GM18502 (cell line): ENCODE data around the gene FAM171A2.

ENCODE experiments used
- ATAC-seq: cut with Tn5 transposase; IDR thresholded peaks from one replicate; pipeline ENCODE4 v1.9.1; 2021; ENCODE audit warnings: mild to moderate bottlenecking; ENCODE audit not compliant: unreplicated experiment, poor library complexity

FAM171A2 gene

GRCh38 chr17:44309472-44309871 is 54.2 kb downstream of the FAM171A2 start:
- no peak for ATAC-seq

GRCh38 chr17:44308865-44309264 is 54.8 kb downstream of the FAM171A2 start:
- ATAC-seq = no peak

GRCh38 chr17:44308320-44308818 is 55.3 kb downstream of the FAM171A2 start, which contains the start of gene RUNDC3A:
RUNDC3A (plus strand) TSS chr17:44308601; CDS start chr17:44308833, 232 bp downstream.
- ATAC-seq = no peak

GRCh38 chr17:44307387-44308186 is 56.1 kb downstream of the FAM171A2 start:
- ATAC-seq = no peak

- ATAC-seq = no peak
Measured at GRCh38 chr17:44304651-44305050, 59.0 kb downstream of the FAM171A2 start.
